Ascending aorta (tissue), 2 donors: Measurements from ENCODE around the gene CADM1. TPM values are rescaled to one million over a fixed set of nuclear protein-coding genes. Genes with fewer than 3 reads are reported as not detected.

Experiments used
- DNase-seq, 2 donors: peaks; one replicate each; pipeline ENCODE4 v3.0.0-alpha.2; 2019; ENCODE audit warnings: low spot score in 2 of 2
- H3K27ac ChIP-seq, 2 donors: fragments of 200-600 bp; sonication (generic); one replicate each; pipeline ENCODE4 v1.5.1; 2016 to 2017; ENCODE audit warnings: mild to moderate bottlenecking in 1 of 2
- H3K27me3 ChIP-seq: fragments of 200-600 bp; sonication (generic); one replicate; pipeline ENCODE4 v1.5.1; 2017
- H3K36me3 ChIP-seq, 2 donors: fragments of 200-600 bp; sonication (generic); one replicate each; pipeline ENCODE4 v1.5.1; 2016
- H3K4me1 ChIP-seq, 2 donors: fragments of 200-600 bp; sonication (generic); one replicate each; pipeline ENCODE4 v1.5.1; 2016 to 2017; ENCODE audit warnings: mild to moderate bottlenecking in 1 of 2
- H3K4me3 ChIP-seq, 2 donors: fragments of 200-600 bp; sonication (generic); one replicate each; pipeline ENCODE4 v1.5.1; 2016 to 2017; ENCODE audit warnings: mild to moderate bottlenecking in 1 of 2
- H3K9me3 ChIP-seq, 2 donors: fragments of 200-600 bp; sonication (generic); one replicate each; pipeline ENCODE4 v1.5.1; 2016
- CTCF ChIP-seq, 3 experiments: fragments of 200-600 bp in 2 of 3; fragments of 450-650 bp in 1 of 3; sonication (generic) in 2 of 3; IDR thresholded peaks; one replicate each; pipeline ENCODE4 v1.5.1; 2016 to 2019; ENCODE audit warnings: antibody characterized with exemption in 3 of 3, mild to moderate bottlenecking in 1 of 3, moderate library complexity in 1 of 3
- intact Hi-C: fragments of 100-400 bp; cut with DNase I; formaldehyde crosslinking; loops from one replicate; pipeline ENCODE4 v1.15.1; 2023
- total RNA-seq: library from RNA; depleted of rRNA; stranded (reverse); fragments of >200 nt; gene quantifications from one replicate; pipeline ENCODE4 v1.1.0, GENCODE V29; 2016

CADM1 gene
- total RNA-seq, 1 donor from 2014 or later = 2.4 TPM

GRCh38 chr11:115201111-115201792, 303.0 kb downstream of the CADM1 start:
- TF ChIP-seq CTCF (IDR thresholded peaks at IDR 0.05) = no peak
- DNase-seq = no peak
- intact Hi-C loops = no loop called here

GRCh38 chr11:115199481-115200069, 304.6 kb downstream of the CADM1 start:
- no peak for DNase-seq
- Histone ChIP-seq H3K36me3 (no peaks in the 10 kb centered on the region), H3K27me3 (no peaks in the 10 kb centered on the region), H3K4me3 (peak overlapping the region in 1 of 2 donors; percentile 41), H3K27ac (no peak overlapping the region), H3K4me1 (peaks cover 0 to 9% of the 10 kb centered on the region in 2 donors), H3K9me3 (no peaks in the 10 kb centered on the region)
- no peak for TF ChIP-seq CTCF (IDR thresholded peaks at IDR 0.05)
- intact Hi-C loops = no loop called here

More at GRCh38 chr11:115201111-115201792, 303.0 kb downstream of the CADM1 start:
- H3K4me1 ChIP-seq = peaks cover 0 to 9% of the 10 kb centered on the region in 2 donors
- H3K27me3 ChIP-seq = no peaks in the 10 kb centered on the region
- H3K36me3 ChIP-seq = no peaks in the 10 kb centered on the region
- H3K4me3 ChIP-seq = no peak overlapping the region
- H3K27ac ChIP-seq = no peak overlapping the region
- no peaks in the 10 kb centered on the region for H3K9me3 ChIP-seq

GRCh38 chr11:115198321-115198741, 305.9 kb downstream of the CADM1 start:
- intact Hi-C loops = no loop called here
- H3K4me1 ChIP-seq = peaks cover 0 to 9% of the 10 kb centered on the region in 2 donors
- no peaks in the 10 kb centered on the region for H3K36me3 ChIP-seq
- TF ChIP-seq CTCF (IDR thresholded peaks at IDR 0.05) = no peak
- no peak overlapping the region for H3K27ac ChIP-seq
- no peak for DNase-seq
- H3K4me3 ChIP-seq = no peak overlapping the region
- H3K27me3 ChIP-seq = no peaks in the 10 kb centered on the region
- H3K9me3 ChIP-seq = no peaks in the 10 kb centered on the region

GRCh38 chr11:115197433-115197832, 306.8 kb downstream of the CADM1 start:
- intact Hi-C loops = no loop called here
- Histone ChIP-seq H3K9me3 (no peaks in the 10 kb centered on the region), H3K36me3 (no peaks in the 10 kb centered on the region), H3K27ac (no peak overlapping the region), H3K4me1 (peaks cover 0 to 9% of the 10 kb centered on the region in 2 donors), H3K27me3 (no peaks in the 10 kb centered on the region), H3K4me3 (no peak overlapping the region)
- DNase-seq = no peak
- no peak for TF ChIP-seq CTCF (IDR thresholded peaks at IDR 0.05)

- intact Hi-C loops = no loop called here
- Histone ChIP-seq H3K4me3 (no peak overlapping the region), H3K27ac (no peak overlapping the region), H3K9me3 (no peaks in the 10 kb centered on the region), H3K27me3 (no peaks in the 10 kb centered on the region), H3K4me1 (peaks cover 0 to 9% of the 10 kb centered on the region in 2 donors), H3K36me3 (no peaks in the 10 kb centered on the region)
- no peak for DNase-seq
- no peak for TF ChIP-seq CTCF (IDR thresholded peaks at IDR 0.05)
These were observed 307.2 kb downstream of the CADM1 start for GRCh38 chr11:115197031-115197430.
